ENCODE measurements around the gene RPS21. TPM values are rescaled to one million over a fixed set of nuclear protein-coding genes. Genes with fewer than 3 reads are reported as not detected.

The RPS21 gene
- polyA plus RNA-seq, 1 experiment: 2,723 TPM

DNA sequence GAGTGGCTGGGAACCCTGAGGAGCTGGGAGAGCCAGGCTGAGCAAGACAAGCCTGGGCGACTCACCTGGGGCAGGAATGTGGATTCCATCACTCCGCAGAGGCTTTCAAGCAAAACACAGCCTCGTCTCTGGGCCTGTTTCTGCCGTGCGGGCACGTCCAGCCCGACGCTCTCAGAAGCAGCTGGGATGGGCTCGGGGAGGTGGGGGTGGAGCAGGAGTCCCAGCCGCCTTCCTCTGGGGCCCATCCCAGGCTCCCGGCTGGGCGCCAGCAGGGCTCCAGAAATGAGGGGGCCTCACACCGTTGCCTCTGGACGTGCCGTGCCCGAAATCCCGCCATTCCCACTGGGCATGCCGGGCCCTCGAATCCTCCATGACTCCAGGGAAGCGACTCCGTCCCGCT, 8.7 kb upstream of the RPS21 start:
- CTCF ChIA-PET: interaction anchor here (1.0 kb wide), 1 partner anchor 77 kb away, joined by 3 read pairs; no protein-coding TSS in a partner anchor
- TF ChIP-seq, protein P1, sequence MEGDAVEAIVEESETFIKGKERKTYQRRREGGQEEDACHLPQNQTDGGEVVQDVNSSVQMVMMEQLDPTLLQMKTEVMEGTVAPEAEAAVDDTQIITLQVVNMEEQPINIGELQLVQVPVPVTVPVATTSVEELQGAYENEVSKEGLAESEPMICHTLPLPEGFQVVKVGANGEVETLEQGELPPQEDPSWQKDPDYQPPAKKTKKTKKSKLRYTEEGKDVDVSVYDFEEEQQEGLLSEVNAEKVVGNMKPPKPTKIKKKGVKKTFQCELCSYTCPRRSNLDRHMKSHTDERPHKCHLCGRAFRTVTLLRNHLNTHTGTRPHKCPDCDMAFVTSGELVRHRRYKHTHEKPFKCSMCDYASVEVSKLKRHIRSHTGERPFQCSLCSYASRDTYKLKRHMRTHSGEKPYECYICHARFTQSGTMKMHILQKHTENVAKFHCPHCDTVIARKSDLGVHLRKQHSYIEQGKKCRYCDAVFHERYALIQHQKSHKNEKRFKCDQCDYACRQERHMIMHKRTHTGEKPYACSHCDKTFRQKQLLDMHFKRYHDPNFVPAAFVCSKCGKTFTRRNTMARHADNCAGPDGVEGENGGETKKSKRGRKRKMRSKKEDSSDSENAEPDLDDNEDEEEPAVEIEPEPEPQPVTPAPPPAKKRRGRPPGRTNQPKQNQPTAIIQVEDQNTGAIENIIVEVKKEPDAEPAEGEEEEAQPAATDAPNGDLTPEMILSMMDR (IDR thresholded peaks at IDR 0.05; ENCODE audit: low read depth, low read length): no peak
- no peaks in the 10 kb centered on the region for H3K27me3 ChIP-seq (ENCODE audit: control insufficient read depth, insufficient read depth, low read length)
- DNase-seq (ENCODE audit: low read depth, low spot score): no peak
- H3K4me3 ChIP-seq (ENCODE audit: low read depth, low read length): no peak overlapping the region
- POLR2A ChIA-PET: no interaction called here
- H3K9me3 ChIP-seq (ENCODE audit: control insufficient read depth, insufficient read depth, low read length): peaks cover 9% of the 10 kb centered on the region
- H3K27ac ChIP-seq (ENCODE audit: low read depth, low read length): peak overlapping the region; percentile 2

DNA sequence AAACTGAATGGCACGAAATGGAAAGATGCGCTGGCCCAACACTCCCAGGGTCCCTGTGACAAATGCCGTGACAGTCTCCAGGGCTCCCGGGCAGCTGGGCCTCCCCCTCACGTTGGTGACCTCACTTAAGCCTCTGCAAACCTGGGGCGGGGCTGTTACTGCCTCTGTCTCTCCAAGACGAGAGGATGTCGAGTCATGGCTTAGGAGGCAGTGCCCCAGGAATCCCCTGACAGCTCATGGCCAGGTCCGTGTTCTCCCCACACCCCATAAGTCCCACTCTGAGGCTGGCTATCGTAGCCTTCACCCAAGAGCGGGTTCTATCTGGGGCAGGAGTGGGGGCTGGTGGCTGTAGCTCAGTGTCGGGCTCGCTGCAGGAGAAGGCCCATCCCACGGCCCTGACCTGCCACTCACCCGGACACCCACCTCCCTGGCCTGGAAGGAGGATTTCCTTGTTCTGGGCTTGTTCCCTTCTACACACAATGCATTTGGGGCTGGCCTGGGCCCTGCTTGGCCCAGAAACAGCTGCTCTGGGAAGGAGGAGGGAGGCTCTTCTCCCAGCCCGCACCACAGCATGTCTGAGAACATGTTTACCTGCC, 5.6 kb upstream of the RPS21 start:
- ChIA-PET CTCF (interaction anchor here (1.6 kb wide), 1 partner anchor 80 kb away, joined by 6 read pairs; no protein-coding TSS in a partner anchor), POLR2A (no interaction called here)
- H3K27ac ChIP-seq (ENCODE audit: low read depth, low read length): no peak overlapping the region
- H3K27me3 ChIP-seq (ENCODE audit: control insufficient read depth, insufficient read depth, low read length): no peaks in the 10 kb centered on the region
- TF ChIP-seq, protein P1 (IDR thresholded peaks at IDR 0.05; ENCODE audit: low read depth, low read length): no peak
- no peak overlapping the region for H3K4me3 ChIP-seq (ENCODE audit: low read depth, low read length)
- DNase-seq (ENCODE audit: low read depth, low spot score): no peak
- H3K9me3 ChIP-seq (ENCODE audit: control insufficient read depth, insufficient read depth, low read length): no peaks in the 10 kb centered on the region; the same call in 1 of the 2 replicates

DNA sequence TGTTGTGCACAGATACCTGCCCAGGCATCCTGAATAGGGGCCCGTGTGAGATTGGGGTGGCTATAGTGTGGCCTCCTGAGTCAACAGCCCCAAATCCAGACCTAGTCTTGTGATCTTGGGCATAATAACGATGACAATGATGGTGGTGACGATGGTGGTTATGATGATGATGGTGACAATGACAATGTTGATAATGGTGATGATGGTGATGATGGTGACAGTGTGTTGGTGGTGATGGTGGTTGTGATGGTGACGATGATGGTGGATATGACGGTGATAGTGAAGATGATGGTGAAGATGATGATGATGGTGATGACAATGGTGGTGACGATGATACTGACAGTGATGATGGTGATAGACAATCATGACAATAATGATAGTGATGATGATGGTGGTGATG, 5.1 kb upstream of the RPS21 start:
- TF ChIP-seq, protein P1 (IDR thresholded peaks at IDR 0.05; ENCODE audit: low read depth, low read length): no peak
- H3K27ac ChIP-seq (ENCODE audit: low read depth, low read length): no peak overlapping the region
- H3K9me3 ChIP-seq (ENCODE audit: control insufficient read depth, insufficient read depth, low read length): no peaks in the 10 kb centered on the region; the same call in 1 of the 2 replicates
- POLR2A ChIA-PET: no interaction called here
- no peak overlapping the region for H3K4me3 ChIP-seq (ENCODE audit: low read depth, low read length)
- DNase-seq (ENCODE audit: low read depth, low spot score): no peak
- CTCF ChIA-PET: interaction anchor here (0.9 to 1.9 kb wide), 5 partner anchors 9 to 82 kb away, joined by 3 to 35 read pairs (median 16); partner anchors contain the start of gene ADRM1
- H3K27me3 ChIP-seq (ENCODE audit: control insufficient read depth, insufficient read depth, low read length): no peaks in the 10 kb centered on the region

DNA sequence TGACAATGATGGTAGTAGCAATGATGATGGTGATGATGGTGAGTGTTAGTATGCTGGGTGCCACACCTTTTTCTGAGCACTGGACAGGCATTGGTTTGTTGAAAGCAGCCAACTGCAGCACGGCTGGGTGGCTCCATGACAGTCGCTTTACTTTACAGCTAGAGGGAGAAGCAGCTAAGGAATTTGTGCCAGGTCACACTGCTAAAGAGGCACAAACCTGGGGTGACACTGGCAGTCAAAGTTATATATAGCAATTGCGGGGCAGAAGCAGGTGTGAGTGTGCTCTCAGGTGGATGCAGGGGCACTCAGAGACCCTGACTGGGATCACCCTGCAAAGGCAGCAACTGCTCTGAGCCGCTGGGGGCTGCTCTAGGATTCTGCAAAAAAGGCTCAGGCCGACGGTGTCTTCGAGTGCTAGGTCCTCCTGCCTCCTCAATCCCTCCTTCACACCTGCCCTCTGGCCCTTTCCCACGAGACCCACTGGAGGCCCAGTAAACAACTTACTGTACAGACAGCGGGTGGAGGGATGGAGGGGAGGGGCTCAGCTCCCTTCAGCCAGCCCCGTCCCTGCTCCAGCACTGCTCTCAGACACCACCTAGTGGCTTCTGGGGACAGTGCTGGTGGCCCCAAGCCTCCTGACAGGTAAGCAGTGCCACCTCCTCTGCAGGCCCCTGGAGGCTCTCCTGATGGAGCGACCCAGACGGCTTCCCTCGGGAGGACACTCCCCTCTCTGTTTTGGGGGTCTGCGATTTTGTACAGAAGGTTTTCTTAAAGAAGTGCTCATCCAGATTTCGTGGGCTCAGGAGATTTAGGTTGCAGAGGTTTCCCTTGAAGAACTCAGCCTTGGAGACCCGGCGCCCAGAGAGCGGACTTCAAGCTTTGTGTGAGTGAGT, 4.4 kb upstream of the RPS21 start:
- POLR2A ChIA-PET: interaction anchor here (0.6 kb wide), 1 partner anchor 38 kb away, joined by 3 read pairs; no protein-coding TSS in a partner anchor
- Histone ChIP-seq H3K9me3 (ENCODE audit: control insufficient read depth, insufficient read depth, low read length) (no peaks in the 10 kb centered on the region; the same call in 1 of the 2 replicates), H3K4me3 (ENCODE audit: low read depth, low read length) (no peak overlapping the region), H3K27ac (ENCODE audit: low read depth, low read length) (no peak overlapping the region), H3K27me3 (ENCODE audit: control insufficient read depth, insufficient read depth, low read length) (no peaks in the 10 kb centered on the region)
- TF ChIP-seq, protein P1 (IDR thresholded peaks at IDR 0.05; ENCODE audit: low read depth, low read length): peak; percentile 91
- CTCF ChIA-PET: interaction anchor here (0.6 to 1.9 kb wide), 19 partner anchors 10 to 371 kb away, joined by 3 to 35 read pairs (median 4); partner anchors contain the start of gene ADRM1
- DNase-seq (ENCODE audit: low read depth, low spot score): no peak
